ENCODE results near the gene SPON1.

SPON1 gene

DNA sequence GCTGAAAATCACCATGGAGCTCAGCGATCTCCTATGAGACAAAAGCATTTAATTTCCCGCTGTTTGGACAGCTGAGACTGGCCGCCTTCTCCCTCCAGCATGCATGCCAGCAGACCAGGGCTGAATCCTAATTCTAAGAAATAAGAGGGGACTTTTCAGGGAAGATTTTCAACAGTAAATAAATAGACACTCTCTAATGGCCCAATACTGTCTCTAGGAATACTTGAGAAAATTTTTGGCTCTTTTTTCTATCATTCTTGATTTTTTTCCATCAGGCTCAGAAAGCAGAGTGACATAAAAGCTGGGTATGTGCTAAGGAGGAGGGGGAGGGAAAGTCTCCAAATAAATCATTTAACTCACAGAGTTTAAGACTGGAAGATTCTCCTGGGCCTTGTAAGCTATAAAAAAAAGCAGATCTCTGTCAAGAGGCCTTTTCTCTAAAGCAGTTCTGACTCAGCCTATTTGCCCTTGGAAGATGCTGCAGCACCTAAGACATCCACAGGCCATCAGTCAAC, 17.6 kb upstream of the SPON1 start:
- no peak for DNase-seq

- DNase-seq, result no peak
Observed at GRCh38 chr11:13947379-13947778, 15.1 kb upstream of the SPON1 start.

DNA sequence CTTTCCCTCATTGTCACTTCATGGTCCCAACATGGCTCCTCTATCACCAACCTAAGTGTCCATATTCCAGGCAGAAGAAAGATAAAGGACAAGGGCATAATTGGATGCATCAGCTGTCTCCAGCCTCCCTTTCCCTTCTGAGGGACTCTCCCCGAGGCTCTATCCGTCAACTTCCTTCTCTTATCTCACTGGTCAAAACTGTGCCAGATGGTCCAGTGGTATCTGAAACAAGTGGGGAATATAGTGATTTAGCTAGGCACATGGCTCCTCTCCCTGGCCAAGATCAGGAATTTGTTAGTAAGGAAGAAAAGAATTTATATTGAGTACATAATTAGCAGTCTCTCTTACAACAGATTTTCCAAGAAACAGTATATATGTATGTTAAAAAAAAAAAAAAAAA, 12.6 kb upstream of the SPON1 start:
- DNase-seq, result peak; percentile 70 to 83

DNA sequence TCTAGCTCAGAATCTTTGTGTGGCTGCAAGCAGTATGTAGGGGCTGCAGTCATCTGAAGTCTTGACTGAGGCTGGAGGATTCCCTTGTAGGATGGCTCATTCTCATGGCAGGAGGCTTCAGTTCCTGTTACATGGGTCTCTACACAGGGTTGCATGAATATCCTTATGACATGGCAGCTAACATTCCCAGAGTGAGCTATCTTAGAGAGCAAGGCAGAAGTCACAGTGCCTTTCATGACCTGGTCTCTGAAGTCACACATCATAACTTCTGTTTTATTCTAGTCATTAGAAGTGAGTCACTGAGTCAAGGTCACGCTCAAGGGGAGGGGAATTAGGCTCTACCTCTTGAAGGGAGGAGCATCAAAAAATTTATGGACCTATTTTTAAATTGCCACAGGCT, 10.3 kb upstream of the SPON1 start:
- no peak for DNase-seq

DNA sequence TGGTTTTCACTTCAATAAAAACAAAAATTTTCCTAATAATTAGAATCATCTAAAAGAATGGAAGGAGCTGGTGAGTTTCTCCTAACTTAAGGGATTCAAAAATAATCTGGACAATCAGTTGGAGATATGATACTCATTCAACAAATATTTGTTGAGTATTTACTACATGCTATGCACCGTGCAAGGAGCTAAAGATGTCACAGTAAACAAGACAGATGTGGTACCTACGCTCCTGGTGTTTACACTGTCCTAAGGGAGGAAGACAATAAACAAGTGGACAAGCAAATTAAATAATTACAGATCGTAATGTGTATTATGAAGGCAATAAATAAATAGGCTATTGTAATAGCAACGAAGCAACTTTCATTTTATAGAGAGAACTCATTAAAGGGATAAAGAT, 9.9 kb upstream of the SPON1 start:
- DNase-seq, result no peak

- DNase-seq, result no peak
Observed at GRCh38 chr11:13954591-13954990, 7.9 kb upstream of the SPON1 start.

- DNase-seq, result peak; percentile 23 to 39
Observed at GRCh38 chr11:13955971-13956421, 6.5 kb upstream of the SPON1 start.

GRCh38 chr11:13956988-13957387, 5.5 kb upstream of the SPON1 start:
- DNase-seq, result no peak

DNA sequence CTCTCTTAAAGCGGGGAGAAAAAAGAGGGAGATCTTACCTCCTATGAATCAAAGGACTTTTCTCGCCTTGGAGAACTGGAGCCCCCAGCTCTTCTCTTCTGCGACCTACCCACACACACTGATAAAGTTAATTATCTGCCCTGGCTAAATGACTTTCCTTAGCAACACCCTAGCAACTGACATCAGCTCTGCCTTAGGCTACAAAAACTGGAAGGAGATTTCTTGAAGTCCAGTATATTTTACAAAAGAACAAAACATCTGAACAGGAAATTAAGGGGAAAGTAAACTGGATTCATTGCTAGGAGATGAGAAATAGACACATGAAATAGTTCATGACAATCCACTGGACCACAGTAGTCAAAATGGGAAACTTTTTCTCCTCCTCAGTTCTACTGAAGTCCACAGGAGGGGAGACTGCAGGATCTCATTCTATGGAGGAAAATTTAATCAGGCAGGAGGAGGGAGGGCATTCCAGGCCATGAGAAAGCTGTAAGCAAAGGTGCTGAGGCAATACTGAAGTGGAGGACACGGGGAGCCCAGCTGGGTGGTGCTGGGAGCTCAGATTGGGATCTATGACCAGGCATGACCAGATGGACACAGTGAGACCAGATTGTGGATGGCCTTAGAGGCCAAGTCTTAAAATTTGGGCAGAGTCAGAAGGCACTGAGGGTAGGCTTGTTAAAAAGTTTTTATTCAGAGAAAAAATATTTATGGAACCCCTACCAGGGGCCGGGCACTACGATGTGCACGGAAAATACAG, 3.7 kb upstream of the SPON1 start:
- DNase-seq, result no peak

DNA sequence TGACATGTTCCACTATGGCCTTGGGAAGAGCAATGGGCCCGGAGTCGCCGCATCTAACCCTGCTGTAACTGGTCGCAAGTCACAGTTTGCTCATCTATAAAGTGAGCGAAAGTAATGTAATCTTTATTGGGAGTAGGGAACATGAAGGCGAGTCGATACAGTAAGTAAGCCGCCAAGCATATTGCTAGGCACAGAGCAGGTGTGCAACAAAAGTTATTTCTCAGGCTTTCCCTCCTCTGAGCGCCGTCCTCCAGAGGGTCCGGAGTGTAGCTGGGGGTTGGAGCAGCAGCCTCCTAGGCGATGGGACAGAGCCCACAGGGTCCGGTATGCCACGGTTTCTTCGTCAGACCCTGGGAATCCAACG, 343 bp upstream of the SPON1 start:
- no peak for DNase-seq

DNA sequence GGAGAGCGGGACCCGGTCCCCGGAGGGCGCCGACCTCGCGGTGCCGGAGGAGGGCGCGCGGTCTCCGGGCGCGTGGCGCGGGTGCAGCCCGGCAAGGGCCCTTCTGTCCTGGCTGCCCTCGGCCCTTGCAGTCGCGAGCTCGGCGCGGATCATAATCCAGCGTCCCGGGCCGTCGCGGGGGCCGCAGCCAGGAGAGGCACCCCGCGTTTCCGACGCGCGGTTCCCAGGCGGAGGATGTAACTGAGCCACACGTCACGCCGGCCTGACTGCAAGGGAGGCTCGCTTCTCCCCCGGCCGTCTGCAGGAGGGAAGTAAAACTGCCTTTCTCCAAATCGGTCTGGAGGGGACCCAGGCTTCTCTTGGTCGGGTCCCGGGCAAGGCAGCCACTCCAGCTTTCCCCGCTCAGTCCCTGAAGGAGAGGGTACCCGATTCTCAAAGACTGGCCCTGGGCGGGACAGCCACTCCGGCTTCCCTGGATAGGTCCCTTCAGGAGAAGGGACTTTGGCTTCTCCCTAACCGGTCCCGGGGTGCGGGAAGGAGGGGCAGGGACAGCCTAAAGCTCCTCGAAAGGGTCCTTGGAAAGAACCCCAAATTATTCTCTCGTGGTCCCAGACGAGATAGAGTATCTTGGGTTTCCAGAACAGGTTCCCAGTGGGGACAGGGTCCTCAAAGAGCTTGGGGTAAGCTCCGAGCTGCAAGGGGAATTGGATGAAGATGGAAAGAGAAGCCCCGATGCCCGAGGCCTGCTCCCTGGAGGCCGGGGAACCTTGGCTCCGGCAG, 836 bp downstream of the SPON1 start:
- DNase-seq, result peak; percentile 11 to 37

GRCh38 chr11:13963949-13964770, 1.6 kb downstream of the SPON1 start:
- DNase-seq, result peak in 1 of 2 experiments; percentile 51

DNA sequence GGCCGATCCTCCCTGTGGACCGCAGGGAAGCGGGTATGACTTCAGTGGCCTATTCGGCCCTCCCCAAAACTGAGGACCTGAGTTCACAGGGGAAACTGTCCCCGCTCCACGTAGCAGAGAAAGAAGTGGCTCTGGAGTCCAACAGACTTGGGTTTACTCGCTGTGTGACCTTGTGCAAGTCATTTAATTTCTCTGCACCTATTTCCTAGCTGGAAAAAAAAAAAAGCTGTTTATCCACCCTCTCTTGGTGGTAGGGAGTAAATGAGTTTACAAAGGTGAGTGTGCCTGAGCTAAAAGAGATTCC, 2.2 kb downstream of the SPON1 start:
- no peak for DNase-seq

DNA sequence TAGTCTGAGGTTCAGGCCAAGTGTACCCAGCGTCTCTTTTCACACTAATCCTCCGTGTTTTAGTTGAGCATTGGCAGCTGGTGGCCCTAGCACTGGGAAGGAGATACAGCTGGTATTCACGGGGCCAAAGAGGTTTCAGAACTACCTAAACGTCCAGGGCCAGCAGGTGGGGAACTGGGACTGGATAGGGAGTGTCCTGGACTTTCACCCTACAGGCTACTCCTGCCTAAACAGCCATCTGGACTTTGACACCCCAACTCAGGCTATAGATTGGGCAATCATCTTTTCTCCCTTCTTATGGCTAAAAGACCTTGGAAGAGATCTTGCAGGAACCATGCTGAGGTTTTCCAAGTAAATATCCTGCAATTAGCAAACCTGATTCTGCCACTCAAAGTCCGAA, 2.8 kb downstream of the SPON1 start:
- peak in 1 of 2 experiments; percentile 53 for DNase-seq

- DNase-seq, result no peak
Observed at GRCh38 chr11:13966013-13966412, 3.5 kb downstream of the SPON1 start.

- DNase-seq, result no peak
Observed at GRCh38 chr11:13966486-13966885, 4.0 kb downstream of the SPON1 start.

GRCh38 chr11:13970986-13971385, 8.5 kb downstream of the SPON1 start:
- peak; percentile 25 to 63 for DNase-seq

DNA sequence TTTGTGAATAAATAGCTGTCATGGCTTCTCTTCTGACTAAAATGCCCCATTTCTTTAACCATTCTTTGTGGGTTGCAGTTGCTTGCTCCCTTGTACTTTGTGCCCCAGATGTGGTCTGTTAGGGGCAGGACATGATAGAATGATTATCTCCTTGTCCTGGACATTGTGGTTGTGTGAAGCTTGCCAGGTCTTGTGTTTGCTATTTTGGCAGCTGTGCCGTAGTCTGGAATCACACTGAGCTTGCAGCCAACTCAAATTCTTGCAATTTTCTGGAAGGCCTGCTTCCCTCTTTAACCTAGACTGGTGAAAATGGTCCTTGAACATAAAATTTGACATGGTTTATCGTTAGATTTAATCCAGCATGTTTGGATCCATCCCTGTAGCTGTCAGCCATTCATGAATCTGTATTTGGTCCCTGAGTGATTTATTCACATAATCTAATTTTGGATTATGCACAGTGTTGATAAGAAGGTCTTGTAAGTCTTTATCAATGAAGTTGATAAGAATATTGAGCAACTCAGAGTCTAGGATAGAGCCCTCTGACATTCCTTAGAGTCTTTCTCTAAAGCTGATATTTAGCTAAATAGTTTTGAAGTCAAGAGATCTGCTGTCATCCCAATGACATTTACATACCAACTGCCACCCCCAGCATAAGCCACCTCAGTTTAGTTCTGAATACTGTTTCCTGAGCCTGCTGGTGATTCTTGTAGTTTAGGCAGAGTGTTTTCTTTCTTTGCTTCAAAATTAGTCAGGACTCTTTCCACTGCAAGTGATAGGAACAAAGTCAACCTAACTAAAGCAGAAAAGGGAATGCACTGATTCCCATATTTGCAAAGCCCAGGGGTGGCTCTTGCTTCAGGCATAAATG, 9.8 kb downstream of the SPON1 start:
- DNase-seq, result no peak

GRCh38 chr11:13972944-13973343, 10.4 kb downstream of the SPON1 start:
- no peak for DNase-seq

DNA sequence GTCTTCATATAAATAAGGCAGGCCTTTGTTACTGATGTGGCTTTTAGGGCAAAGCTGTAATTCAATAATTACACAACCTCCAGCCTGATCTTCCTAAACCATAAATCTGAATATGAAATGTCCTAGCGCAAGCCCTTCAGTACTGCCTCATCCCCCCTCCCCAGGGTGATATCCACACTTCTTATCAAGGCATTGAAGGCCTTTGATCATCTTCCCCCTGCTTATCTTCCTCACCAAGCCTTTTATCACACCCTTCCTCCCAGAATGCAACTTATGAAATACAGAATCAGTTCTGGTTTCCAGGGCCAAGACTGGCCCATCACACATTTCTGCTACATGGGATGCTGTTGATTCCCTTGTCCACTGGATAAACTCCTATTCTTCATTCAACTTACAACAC, 12.1 kb downstream of the SPON1 start:
- no peak for DNase-seq

- DNase-seq, result no peak
Observed at GRCh38 chr11:13983081-13983751, 20.7 kb downstream of the SPON1 start.

All from NCI-H524 (cell line).